HG03442 (cell line): ENCODE results near the gene ARHGEF1.

Source experiments
- ATAC-seq: cut with Tn5 transposase; IDR thresholded peaks from one replicate; pipeline ENCODE4 v1.9.1; 2021; ENCODE audit warnings: mild to moderate bottlenecking, moderate library complexity; ENCODE audit not compliant: unreplicated experiment

Gene ARHGEF1

DNA sequence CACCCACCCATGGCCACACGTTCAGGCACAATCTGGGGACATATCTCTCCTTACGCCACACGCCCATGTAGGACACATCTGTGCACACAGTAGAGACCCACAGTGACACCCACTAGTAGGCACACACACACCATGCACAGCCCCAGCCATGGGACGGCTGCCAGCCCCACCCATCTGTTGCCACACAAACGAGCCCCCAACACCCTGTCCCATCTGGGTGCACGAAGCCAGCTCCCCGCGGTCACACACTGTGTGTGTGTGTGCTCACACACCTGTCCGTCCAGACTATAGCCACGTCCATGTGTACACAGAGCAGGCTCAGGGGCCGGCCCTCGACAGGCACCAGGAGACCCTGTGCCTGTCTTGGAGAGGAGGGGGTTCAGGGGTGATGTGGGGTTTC is 34.7 kb downstream of the ARHGEF1 start:
- ATAC-seq, result no peak

GRCh38 chr19:41918095-41918494 is 35.1 kb downstream of the ARHGEF1 start:
- no peak for ATAC-seq

DNA sequence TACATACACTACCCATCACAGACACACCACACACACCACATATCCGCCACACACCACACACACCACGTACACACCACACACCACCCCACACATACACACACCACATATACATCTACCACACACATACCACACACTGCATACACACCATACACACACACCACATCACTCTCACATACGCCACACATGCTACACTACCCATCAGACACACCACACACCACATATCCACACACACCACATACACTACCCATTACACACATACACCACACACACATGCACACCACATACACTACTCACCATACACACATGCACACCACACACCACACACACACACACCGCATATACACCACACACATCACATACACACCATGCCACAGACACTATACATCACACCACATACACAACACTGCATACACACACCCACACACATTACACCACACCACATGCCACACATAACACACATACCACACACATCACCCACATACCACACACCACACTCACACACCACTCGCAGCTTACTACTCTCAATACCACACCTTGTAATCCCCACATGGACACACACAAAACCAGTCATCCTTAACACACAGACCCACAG is 35.8 kb downstream of the ARHGEF1 start:
- ATAC-seq, result no peak

- ATAC-seq, result no peak
Observed at GRCh38 chr19:41919948-41920712, 37.1 kb downstream of the ARHGEF1 start.

- no peak for ATAC-seq
Observed at GRCh38 chr19:41920882-41921576, 38.0 kb downstream of the ARHGEF1 start.

- ATAC-seq, result no peak
Observed at GRCh38 chr19:41921577-41922576, 38.9 kb downstream of the ARHGEF1 start.

DNA sequence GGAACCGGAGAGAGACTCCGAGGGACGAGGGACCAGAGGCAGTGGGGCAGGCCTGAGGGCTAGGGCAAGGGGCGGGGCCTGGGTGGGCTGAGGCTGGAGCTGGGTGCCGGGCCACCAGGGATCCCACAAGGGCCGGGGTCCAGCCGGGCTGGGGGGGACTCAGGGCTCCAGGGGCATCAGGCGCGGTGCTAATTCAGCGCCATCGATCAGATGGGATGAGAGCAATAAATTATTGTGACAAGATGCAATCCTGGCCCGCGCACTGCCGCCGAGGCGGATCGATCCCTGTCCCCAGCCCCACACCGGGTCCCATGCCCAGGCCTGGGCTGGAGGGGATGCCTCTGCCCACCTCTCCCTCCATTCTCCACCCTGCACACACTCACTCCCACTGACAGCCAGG is 39.6 kb downstream of the ARHGEF1 start:
- ATAC-seq, result no peak

GRCh38 chr19:41923045-41923788 is 40.2 kb downstream of the ARHGEF1 start:
- ATAC-seq, result no peak

DNA sequence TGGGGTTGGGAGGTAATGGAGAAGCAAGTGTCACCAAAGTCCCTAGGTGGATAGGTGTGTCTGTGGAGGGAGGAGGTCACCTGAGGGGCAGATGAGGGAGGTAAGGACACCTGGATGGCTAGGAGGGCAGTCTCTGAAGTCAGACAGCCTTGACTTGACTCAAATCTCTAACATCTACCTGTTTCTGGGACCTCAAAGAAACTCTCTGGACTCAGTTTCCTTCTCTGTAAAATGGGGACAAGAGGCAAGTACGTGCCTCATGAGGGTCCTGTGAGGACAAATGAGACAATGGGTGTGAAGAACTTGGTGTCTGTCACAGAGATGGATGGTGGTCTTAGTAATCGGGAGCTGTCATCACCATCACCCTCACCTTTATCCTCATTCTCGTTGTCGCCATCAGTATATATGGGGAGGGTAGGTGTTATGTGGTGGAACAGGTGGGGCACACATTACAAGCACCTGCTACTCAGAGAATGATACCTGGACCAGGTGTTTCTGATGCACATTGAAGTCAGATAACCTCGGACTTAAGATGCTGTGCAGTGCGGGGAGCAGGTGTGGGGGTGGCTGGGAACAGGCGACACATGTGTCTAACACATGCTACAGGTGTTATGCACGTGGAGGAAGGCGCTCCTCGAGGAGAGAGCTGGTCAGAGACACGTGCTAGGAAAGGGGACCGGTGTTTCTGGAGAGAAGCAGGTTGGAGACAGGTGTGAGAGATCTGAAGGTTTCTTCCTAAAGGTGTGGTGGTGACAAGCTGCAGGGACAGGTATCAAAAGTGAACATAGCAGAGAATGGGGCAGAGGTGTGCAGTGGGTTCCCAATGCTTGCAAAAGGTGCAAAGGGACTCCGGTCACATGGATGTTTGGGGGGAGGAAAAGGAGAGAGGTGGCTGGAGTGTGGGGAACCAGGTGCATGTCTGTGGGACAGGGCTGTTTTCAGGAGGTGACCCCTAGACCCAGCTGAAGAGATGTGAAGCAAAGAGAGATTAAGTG is 41.5 kb downstream of the ARHGEF1 start:
- no peak for ATAC-seq

- ATAC-seq, result no peak
Observed at GRCh38 chr19:41925208-41926003, 42.4 kb downstream of the ARHGEF1 start.

DNA sequence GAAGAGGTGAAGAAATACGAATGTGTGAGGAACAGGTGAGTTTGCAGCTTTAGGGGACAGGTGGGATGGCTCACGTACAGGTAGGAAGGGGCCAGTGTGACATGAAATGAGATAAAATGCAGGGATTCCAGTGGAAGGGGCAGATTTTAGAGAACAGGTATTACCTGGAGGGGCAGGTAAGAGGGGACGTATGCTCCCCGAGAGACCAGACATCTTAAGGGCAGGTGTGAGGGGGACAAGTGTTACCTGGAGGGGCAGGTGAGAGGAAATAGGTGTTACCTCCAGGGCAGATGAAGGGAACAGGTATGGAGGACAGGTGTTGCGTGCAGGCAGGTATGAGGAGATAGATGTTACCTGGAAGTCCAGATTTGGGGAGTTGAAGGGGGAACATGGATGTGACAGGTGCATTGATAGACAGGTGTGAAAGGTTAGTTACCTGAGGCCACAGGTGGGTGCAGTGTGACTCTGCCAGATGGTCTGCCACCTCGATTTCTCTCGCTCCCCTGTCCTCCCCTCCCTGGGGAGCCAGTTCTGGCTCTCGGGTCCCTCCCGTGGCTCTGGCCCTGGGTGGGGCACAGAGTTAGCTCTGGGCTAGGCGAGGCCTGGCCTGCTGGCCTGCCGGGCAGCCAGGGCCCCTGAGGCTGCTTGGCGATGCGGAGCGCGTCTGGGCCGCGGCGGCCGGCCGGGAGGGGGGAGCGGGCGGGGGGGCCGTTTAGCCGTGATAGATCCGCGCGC is 43.2 kb downstream of the ARHGEF1 start:
- no peak for ATAC-seq

DNA sequence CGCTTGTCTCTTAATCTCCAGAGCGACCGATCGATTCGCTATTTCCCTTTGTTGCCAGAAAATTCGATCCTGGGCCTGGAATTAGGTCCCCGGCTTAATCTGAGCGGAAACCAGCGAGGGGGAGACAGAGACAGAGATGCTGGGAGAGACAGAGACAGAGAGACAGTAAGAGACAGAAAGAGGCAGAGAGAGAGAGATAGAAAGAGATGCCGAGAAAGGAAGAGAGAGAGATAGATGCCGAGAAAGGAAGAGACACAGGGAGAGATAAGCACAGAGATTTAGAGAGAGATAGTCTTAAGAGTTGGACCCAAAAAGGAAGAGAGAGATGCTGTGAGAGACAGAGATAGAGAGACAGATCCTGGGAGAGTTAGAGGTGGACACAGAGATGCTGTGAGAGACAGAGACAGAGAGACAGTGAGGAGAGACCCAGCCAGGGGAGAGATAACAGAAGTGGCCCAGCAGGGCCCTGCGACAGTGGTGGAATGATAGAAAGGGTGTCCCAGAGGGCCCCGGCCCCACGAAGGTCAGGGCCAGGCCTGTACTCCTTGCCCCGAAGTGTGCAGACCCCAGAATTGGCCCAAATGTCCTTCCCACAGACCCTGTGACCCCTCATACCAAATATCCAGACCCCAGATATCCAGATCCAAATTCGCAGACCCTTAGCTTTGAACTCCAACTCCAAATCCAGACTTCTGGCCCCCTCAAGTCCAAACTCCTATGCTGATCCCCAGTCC is 43.9 kb downstream of the ARHGEF1 start:
- ATAC-seq, result no peak

GRCh38 chr19:41927497-41928192 is 44.7 kb downstream of the ARHGEF1 start:
- ATAC-seq, result no peak

GRCh38 chr19:41928221-41928683 is 45.3 kb downstream of the ARHGEF1 start, which contains the start of gene ERFL:
Gene ERFL (minus strand): TSS chr19:41928449. CDS start chr19:41912919, 15,530 bp downstream.
- no peak for ATAC-seq

- no peak for ATAC-seq
Observed at GRCh38 chr19:41928754-41929535, 46.0 kb downstream of the ARHGEF1 start.
